ENCODE measurements around the gene CCL5.

CCL5 gene

GRCh38 chr17:35912942-35913341 lies 32.8 kb upstream of the CCL5 start:
- H3K9ac ChIP-seq (ENCODE audit: low read depth in 1 of 2, low read length in 2 of 2) = no peak overlapping the region
- H3K9me3 ChIP-seq (ENCODE audit: control insufficient read depth in 1 of 2, low read length in 2 of 2) = no peaks in the 10 kb centered on the region
- H3K27ac ChIP-seq (ENCODE audit: low read depth, low read length) = no peak overlapping the region
- no peaks in the 10 kb centered on the region for H3K36me3 ChIP-seq (ENCODE audit: control insufficient read depth in 1 of 2, insufficient read depth in 2 of 2, low read length in 2 of 2)
- no peak overlapping the region for H3K4me3 ChIP-seq (ENCODE audit: low read depth in 1 of 2, low read length in 2 of 2)
- H3K27me3 ChIP-seq (ENCODE audit: control insufficient read depth in 1 of 2, insufficient read depth in 2 of 2, low read length in 2 of 2) = no peaks in the 10 kb centered on the region
- H3K4me1 ChIP-seq (ENCODE audit: control insufficient read depth in 1 of 2, insufficient read depth in 2 of 2, low read length in 2 of 2) = no peaks in the 10 kb centered on the region

DNA sequence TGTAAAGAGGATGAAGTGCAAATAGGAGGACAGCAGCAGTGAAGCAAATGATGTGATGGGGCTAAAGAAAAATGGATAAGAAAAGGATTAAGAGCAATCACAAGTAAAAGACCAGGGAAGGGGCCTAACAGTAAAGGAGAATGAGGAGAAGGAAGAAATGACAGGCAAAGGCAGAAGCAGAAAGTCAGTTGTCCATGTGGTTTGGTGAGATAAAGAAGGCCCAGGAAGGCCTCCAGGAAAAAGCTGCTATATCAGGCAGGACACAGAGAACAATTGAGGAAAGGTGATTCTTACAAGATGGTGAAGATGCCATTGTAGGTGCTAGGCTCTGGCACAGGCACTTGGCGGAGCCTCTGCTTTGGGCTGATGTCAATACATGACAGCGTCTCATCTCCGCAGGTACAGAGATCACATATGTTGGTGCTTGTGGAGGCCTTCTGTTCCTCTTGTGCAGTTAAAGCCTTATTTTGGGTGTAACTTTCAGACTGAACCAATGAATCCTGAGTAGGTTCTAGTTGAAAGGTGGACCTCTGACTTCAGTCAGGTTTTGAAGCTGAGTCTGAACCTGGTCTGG lies 32.3 kb upstream of the CCL5 start:
- H3K9me3 ChIP-seq (ENCODE audit: control insufficient read depth in 1 of 2, low read length in 2 of 2) = no peaks in the 10 kb centered on the region
- no peaks in the 10 kb centered on the region for H3K36me3 ChIP-seq (ENCODE audit: control insufficient read depth in 1 of 2, insufficient read depth in 2 of 2, low read length in 2 of 2)
- no peak overlapping the region for H3K27ac ChIP-seq (ENCODE audit: low read depth, low read length)
- H3K4me1 ChIP-seq (ENCODE audit: control insufficient read depth in 1 of 2, insufficient read depth in 2 of 2, low read length in 2 of 2) = no peaks in the 10 kb centered on the region
- H3K9ac ChIP-seq (ENCODE audit: low read depth in 1 of 2, low read length in 2 of 2) = no peak overlapping the region
- H3K4me3 ChIP-seq (ENCODE audit: low read depth in 1 of 2, low read length in 2 of 2) = no peak overlapping the region
- no peaks in the 10 kb centered on the region for H3K27me3 ChIP-seq (ENCODE audit: control insufficient read depth in 1 of 2, insufficient read depth in 2 of 2, low read length in 2 of 2)

DNA sequence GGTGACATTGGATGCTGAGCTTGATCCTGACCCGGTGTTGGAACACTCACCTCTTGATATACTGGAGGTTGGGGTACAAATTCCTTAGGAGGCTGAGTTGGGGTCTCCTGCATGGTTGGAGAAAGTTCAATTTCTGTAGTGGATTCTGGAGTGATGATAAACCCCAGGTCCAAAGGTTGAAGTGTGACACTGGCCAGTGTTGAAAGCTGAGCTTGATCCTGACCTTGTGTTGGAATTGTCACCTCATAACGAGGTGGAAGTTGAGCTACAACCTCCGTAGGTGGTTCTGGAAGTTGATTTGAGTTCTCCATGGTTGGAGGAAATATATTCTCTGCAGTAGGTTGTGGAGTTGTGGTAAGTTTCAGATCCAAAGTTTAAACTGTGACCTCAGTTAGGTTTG lies 29.2 kb upstream of the CCL5 start:
- Histone ChIP-seq H3K27ac (ENCODE audit: low read depth, low read length) (no peak overlapping the region), H3K27me3 (ENCODE audit: control insufficient read depth in 1 of 2, insufficient read depth in 2 of 2, low read length in 2 of 2) (no peaks in the 10 kb centered on the region), H3K4me1 (ENCODE audit: control insufficient read depth in 1 of 2, insufficient read depth in 2 of 2, low read length in 2 of 2) (no peaks in the 10 kb centered on the region), H3K9ac (ENCODE audit: low read depth in 1 of 2, low read length in 2 of 2) (no peak overlapping the region), H3K9me3 (ENCODE audit: control insufficient read depth in 1 of 2, low read length in 2 of 2) (no peaks in the 10 kb centered on the region), H3K36me3 (ENCODE audit: control insufficient read depth in 1 of 2, insufficient read depth in 2 of 2, low read length in 2 of 2) (no peaks in the 10 kb centered on the region), H3K4me3 (ENCODE audit: low read depth in 1 of 2, low read length in 2 of 2) (no peak overlapping the region)

DNA sequence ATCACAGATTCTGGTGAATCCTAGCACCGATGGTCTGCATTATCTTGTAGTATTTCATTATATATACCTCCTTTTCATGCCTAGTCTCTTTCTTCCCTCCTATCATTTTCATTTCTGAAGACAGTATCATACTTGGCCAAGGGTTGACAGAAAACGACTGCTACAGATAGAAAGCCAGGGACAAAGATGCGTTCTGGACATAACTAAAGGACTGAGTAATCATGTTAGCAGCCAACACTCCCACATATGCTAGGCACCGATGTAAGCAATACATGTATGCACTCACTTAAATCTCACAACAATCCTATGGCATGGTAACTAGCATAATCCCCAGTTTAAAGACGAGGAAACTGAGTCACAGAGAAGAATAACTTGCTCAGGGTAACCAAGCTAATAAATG lies 27.5 kb upstream of the CCL5 start:
- H3K36me3 ChIP-seq (ENCODE audit: control insufficient read depth in 1 of 2, insufficient read depth in 2 of 2, low read length in 2 of 2) = no peaks in the 10 kb centered on the region
- no peaks in the 10 kb centered on the region for H3K9me3 ChIP-seq (ENCODE audit: control insufficient read depth in 1 of 2, low read length in 2 of 2)
- no peaks in the 10 kb centered on the region for H3K4me1 ChIP-seq (ENCODE audit: control insufficient read depth in 1 of 2, insufficient read depth in 2 of 2, low read length in 2 of 2)
- H3K4me3 ChIP-seq (ENCODE audit: low read depth in 1 of 2, low read length in 2 of 2) = no peak overlapping the region
- no peaks in the 10 kb centered on the region for H3K27me3 ChIP-seq (ENCODE audit: control insufficient read depth in 1 of 2, insufficient read depth in 2 of 2, low read length in 2 of 2)
- no peak overlapping the region for H3K27ac ChIP-seq (ENCODE audit: low read depth, low read length)
- H3K9ac ChIP-seq (ENCODE audit: low read depth in 1 of 2, low read length in 2 of 2) = no peak overlapping the region

DNA sequence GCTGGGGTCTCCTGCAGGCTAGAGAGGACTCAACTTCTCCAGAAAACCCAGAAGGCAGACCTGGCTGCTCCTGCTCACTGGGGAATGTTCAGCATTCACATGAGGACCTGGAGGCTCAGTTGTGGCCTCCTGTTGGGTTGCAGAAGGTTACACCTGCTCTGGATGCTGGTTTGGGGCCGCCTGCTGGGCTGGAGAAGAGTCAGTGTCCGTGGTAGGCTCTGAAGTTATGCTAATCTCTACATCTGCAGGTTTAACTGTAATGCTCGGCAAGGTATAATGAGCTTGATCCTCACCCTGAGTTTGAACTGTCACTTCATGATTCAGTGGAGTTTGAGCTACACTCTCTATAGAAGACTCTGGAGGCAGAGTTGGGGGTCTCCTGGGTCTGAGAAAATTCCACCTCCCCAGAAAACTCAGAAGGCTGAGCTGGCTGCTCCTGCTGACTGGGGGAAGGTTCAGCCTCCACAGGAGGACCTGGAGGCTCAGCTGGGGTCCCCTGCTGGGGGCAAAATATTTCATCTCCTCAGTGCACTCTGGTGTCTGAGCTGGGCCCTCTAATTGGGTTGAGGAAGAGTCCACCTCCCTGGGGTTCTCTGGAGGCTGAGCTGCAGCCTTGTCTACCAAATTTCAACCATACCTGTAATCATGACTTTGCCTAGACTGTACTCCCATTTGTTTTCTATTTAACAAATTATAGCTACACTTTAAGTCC lies 26.9 kb upstream of the CCL5 start:
- H3K4me3 ChIP-seq (ENCODE audit: low read depth in 1 of 2, low read length in 2 of 2) = no peak overlapping the region
- no peaks in the 10 kb centered on the region for H3K4me1 ChIP-seq (ENCODE audit: control insufficient read depth in 1 of 2, insufficient read depth in 2 of 2, low read length in 2 of 2)
- H3K27me3 ChIP-seq (ENCODE audit: control insufficient read depth in 1 of 2, insufficient read depth in 2 of 2, low read length in 2 of 2) = no peaks in the 10 kb centered on the region
- H3K9ac ChIP-seq (ENCODE audit: low read depth in 1 of 2, low read length in 2 of 2) = no peak overlapping the region
- no peaks in the 10 kb centered on the region for H3K9me3 ChIP-seq (ENCODE audit: control insufficient read depth in 1 of 2, low read length in 2 of 2)
- H3K27ac ChIP-seq (ENCODE audit: low read depth, low read length) = no peak overlapping the region
- no peaks in the 10 kb centered on the region for H3K36me3 ChIP-seq (ENCODE audit: control insufficient read depth in 1 of 2, insufficient read depth in 2 of 2, low read length in 2 of 2)

- Histone ChIP-seq H3K27me3 (ENCODE audit: control insufficient read depth in 1 of 2, insufficient read depth in 2 of 2, low read length in 2 of 2) (no peaks in the 10 kb centered on the region), H3K27ac (ENCODE audit: low read depth, low read length) (no peak overlapping the region), H3K4me1 (ENCODE audit: control insufficient read depth in 1 of 2, insufficient read depth in 2 of 2, low read length in 2 of 2) (no peaks in the 10 kb centered on the region), H3K36me3 (ENCODE audit: control insufficient read depth in 1 of 2, insufficient read depth in 2 of 2, low read length in 2 of 2) (no peaks in the 10 kb centered on the region), H3K4me3 (ENCODE audit: low read depth in 1 of 2, low read length in 2 of 2) (no peak overlapping the region), H3K9ac (ENCODE audit: low read depth in 1 of 2, low read length in 2 of 2) (no peak overlapping the region), H3K9me3 (ENCODE audit: control insufficient read depth in 1 of 2, low read length in 2 of 2) (no peaks in the 10 kb centered on the region)
Observed at GRCh38 chr17:35906191-35906925, 26.2 kb upstream of the CCL5 start.

DNA sequence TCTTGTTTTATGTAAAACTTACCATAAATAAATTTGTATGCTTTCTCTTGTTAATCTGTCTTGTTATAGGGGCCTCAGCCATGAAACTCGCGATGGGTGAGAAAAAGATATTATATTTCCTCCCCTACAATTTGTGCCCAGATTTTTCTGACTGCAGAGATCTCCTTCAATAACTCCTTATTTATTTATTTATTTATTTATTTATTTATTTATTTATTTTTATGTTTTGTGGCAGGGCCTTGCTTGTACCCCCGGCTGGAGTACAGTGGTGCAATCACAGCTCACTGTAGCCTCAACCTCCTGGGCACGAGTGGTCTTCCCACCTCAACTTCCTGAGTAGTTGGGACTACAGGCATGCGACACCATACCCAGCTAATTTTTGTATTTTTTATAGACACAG lies 23.3 kb upstream of the CCL5 start:
- Histone ChIP-seq H3K9me3 (ENCODE audit: control insufficient read depth in 1 of 2, low read length in 2 of 2) (no peaks in the 10 kb centered on the region), H3K9ac (ENCODE audit: low read depth in 1 of 2, low read length in 2 of 2) (no peak overlapping the region), H3K27me3 (ENCODE audit: control insufficient read depth in 1 of 2, insufficient read depth in 2 of 2, low read length in 2 of 2) (no peaks in the 10 kb centered on the region), H3K4me1 (ENCODE audit: control insufficient read depth in 1 of 2, insufficient read depth in 2 of 2, low read length in 2 of 2) (peaks cover 0 to 14% of the 10 kb centered on the region in 2 donors), H3K4me3 (ENCODE audit: low read depth in 1 of 2, low read length in 2 of 2) (no peak overlapping the region), H3K36me3 (ENCODE audit: control insufficient read depth in 1 of 2, insufficient read depth in 2 of 2, low read length in 2 of 2) (no peaks in the 10 kb centered on the region), H3K27ac (ENCODE audit: low read depth, low read length) (no peak overlapping the region)

DNA sequence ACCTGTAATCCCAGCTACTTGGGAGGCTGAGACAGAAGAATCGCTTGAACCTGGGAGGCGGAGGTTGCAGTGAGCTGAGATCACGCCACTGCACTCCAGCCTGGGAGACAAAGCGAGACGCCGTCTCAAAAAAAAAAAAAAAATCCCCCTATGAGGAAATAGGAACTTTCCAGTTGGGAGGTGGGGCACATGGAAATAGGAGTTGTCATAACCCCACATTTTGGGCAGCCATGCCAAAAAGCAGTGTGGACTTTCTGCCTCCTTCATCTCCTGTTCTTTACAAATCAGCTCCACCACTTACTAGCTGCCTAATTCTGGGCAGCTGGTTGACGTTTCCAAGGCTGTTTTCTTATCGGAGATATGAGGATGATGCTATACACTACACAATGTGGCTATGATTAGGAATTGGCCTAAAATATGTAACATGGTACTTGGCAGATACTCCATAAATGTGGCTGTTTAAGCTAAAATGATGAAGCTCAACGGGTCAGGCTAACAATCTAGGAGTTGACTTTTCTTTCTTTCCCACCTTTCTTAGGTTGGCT lies 21.5 kb upstream of the CCL5 start:
- no peak overlapping the region for H3K9ac ChIP-seq (ENCODE audit: low read depth in 1 of 2, low read length in 2 of 2)
- H3K36me3 ChIP-seq (ENCODE audit: control insufficient read depth in 1 of 2, insufficient read depth in 2 of 2, low read length in 2 of 2) = no peaks in the 10 kb centered on the region
- no peaks in the 10 kb centered on the region for H3K9me3 ChIP-seq (ENCODE audit: control insufficient read depth in 1 of 2, low read length in 2 of 2)
- H3K27me3 ChIP-seq (ENCODE audit: control insufficient read depth in 1 of 2, insufficient read depth in 2 of 2, low read length in 2 of 2) = no peaks in the 10 kb centered on the region
- no peak overlapping the region for H3K27ac ChIP-seq (ENCODE audit: low read depth, low read length)
- H3K4me3 ChIP-seq (ENCODE audit: low read depth in 1 of 2, low read length in 2 of 2) = no peak overlapping the region
- H3K4me1 ChIP-seq (ENCODE audit: control insufficient read depth in 1 of 2, insufficient read depth in 2 of 2, low read length in 2 of 2) = peaks cover 0 to 15% of the 10 kb centered on the region in 2 donors

GRCh38 chr17:35900708-35901480 lies 20.7 kb upstream of the CCL5 start:
- Histone ChIP-seq H3K27me3 (ENCODE audit: control insufficient read depth in 1 of 2, insufficient read depth in 2 of 2, low read length in 2 of 2) (no peaks in the 10 kb centered on the region), H3K36me3 (ENCODE audit: control insufficient read depth in 1 of 2, insufficient read depth in 2 of 2, low read length in 2 of 2) (no peaks in the 10 kb centered on the region), H3K4me1 (ENCODE audit: control insufficient read depth in 1 of 2, insufficient read depth in 2 of 2, low read length in 2 of 2) (peaks cover 0 to 17% of the 10 kb centered on the region in 2 donors), H3K9ac (ENCODE audit: low read depth in 1 of 2, low read length in 2 of 2) (no peak overlapping the region), H3K27ac (ENCODE audit: low read depth, low read length) (no peak overlapping the region), H3K4me3 (ENCODE audit: low read depth in 1 of 2, low read length in 2 of 2) (no peak overlapping the region), H3K9me3 (ENCODE audit: control insufficient read depth in 1 of 2, low read length in 2 of 2) (no peaks in the 10 kb centered on the region)

- Histone ChIP-seq H3K9ac (ENCODE audit: low read depth in 1 of 2, low read length in 2 of 2) (no peak overlapping the region), H3K4me3 (ENCODE audit: low read depth in 1 of 2, low read length in 2 of 2) (no peak overlapping the region), H3K4me1 (ENCODE audit: control insufficient read depth in 1 of 2, insufficient read depth in 2 of 2, low read length in 2 of 2) (peaks cover 0 to 22% of the 10 kb centered on the region in 2 donors), H3K9me3 (ENCODE audit: control insufficient read depth in 1 of 2, low read length in 2 of 2) (no peaks in the 10 kb centered on the region), H3K27ac (ENCODE audit: low read depth, low read length) (no peak overlapping the region), H3K36me3 (ENCODE audit: control insufficient read depth in 1 of 2, insufficient read depth in 2 of 2, low read length in 2 of 2) (no peaks in the 10 kb centered on the region), H3K27me3 (ENCODE audit: control insufficient read depth in 1 of 2, insufficient read depth in 2 of 2, low read length in 2 of 2) (no peaks in the 10 kb centered on the region)
Observed at GRCh38 chr17:35900280-35900679, 20.1 kb upstream of the CCL5 start.

Data from duodenal mucosa (tissue), 2 donors.